ENCODE results near the gene UNCX.

- no peak for TF ChIP-seq POLR2AphosphoS5 (IDR thresholded peaks at IDR 0.05; ENCODE audit: low read depth, low read length)
- no peak for TF ChIP-seq EZH2 (IDR thresholded peaks at IDR 0.05)
- TF ChIP-seq, protein P1, sequence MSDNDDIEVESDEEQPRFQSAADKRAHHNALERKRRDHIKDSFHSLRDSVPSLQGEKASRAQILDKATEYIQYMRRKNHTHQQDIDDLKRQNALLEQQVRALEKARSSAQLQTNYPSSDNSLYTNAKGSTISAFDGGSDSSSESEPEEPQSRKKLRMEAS (IDR thresholded peaks at IDR 0.05): no peak
- TF ChIP-seq CTCF (IDR thresholded peaks at IDR 0.05 in 2 of 3, conservative IDR thresholded peaks at IDR 0.05 in 1 of 3; ENCODE audit: borderline replicate concordance in 1 of 3, insufficient read depth in 1 of 3, low read depth in 2 of 3, low read length in 2 of 3): no peak
- TF ChIP-seq POLR2A (IDR thresholded peaks at IDR 0.05; ENCODE audit: borderline replicate concordance, extremely low read depth, insufficient read depth, insufficient read length): no peak
- no peak for TF ChIP-seq EZH2phosphoT487 (IDR thresholded peaks at IDR 0.05; ENCODE audit: borderline replicate concordance)
- TF ChIP-seq REST (IDR thresholded peaks at IDR 0.05; ENCODE audit: low read depth): no peak
- TF ChIP-seq ZNF274 (IDR thresholded peaks at IDR 0.05; ENCODE audit: low read depth, low read length): no peak
- TF ChIP-seq YY1 (IDR thresholded peaks at IDR 0.05; ENCODE audit: extremely low read depth, insufficient replicate concordance, low read depth, low read length): no peak
- no peak for TF ChIP-seq EGR1 (IDR thresholded peaks at IDR 0.05; ENCODE audit: low read depth)
- no peak for TF ChIP-seq ATF3 (IDR thresholded peaks at IDR 0.05)
- no peak for TF ChIP-seq CEBPB (IDR thresholded peaks at IDR 0.05; ENCODE audit: low read depth)
These were observed 11.3 kb downstream of the UNCX start for GRCh38 chr7:1243964-1244416.

Data from HCT116 (cell line).